Ureter (tissue), 1 donor: ENCODE data around the gene PTK7. TPM values are rescaled to one million over a fixed set of nuclear protein-coding genes. Genes with fewer than 3 reads are reported as not detected.

Experiments
- DNase-seq: peaks from one replicate; pipeline ENCODE4 v3.0.0-alpha.2; 2020; ENCODE audit warnings: low spot score
- total RNA-seq: library from RNA; stranded (reverse); gene quantifications from one replicate; pipeline ENCODE4 v1.2.4, GENCODE V29; 2023
- donor health status: DM: yes; HTN: yes; CAD: no.

PTK7 gene
- total RNA-seq, 1 donor from 2014 or later: 52.0 TPM

- DNase-seq: no peak
Observed at GRCh38 chr6:43204271-43205105, 128.4 kb downstream of the PTK7 start.

DNA sequence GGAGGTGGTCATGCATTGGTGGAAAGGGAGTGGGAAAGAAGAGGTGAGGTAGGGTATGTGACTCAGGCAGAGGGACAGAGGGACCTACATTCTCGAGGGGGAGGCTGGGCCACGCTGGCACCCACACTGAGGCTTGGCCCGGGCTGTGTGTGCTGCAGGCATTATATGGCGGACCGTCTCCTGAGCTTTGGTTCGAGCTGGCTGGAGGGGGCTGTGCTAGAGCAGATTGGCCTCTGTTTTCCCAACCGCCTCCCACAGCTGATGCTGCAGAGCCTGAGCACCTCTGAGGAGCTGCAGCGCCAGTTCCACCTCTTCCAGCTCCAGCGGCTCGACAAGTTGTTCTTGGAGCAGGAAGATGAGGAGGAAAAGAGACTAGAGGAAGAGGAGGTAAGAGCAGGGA lies 129.7 kb downstream of the PTK7 start:
- no peak for DNase-seq

DNA sequence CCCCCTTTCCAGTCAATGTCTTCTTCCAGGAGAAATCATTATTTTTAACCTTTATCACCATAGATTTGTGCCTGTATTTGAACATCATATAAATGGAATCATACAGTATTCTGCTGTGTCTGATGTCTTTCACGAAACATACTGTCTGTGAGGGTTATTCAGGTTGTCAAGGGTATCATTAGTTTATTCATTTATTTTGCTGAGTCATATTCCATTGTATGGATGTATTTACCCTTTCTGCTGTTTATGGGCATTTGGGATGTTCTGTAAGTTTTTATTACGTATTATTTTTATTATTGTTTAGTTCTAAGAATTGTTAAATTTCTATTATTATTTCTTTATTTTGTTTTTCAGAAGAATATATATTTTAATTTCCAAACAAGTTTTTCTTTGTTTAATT lies 131.2 kb downstream of the PTK7 start:
- DNase-seq: no peak

Other genes starting within 250 kb of the PTK7 start
- 73.4 TPM for gene RPL7L1, start 196.7 kb upstream of the PTK7 start, total RNA-seq
- 0.55 TPM for gene PTCRA, start 160.3 kb upstream of the PTK7 start, total RNA-seq
- 45.6 TPM for gene CNPY3, start 146.8 kb upstream of the PTK7 start, total RNA-seq
- gene GNMT, start 115.6 kb upstream of the PTK7 start, total RNA-seq: 0.73 TPM
- gene PEX6, start 97.1 kb upstream of the PTK7 start, total RNA-seq: 23.0 TPM
- 24.7 TPM for gene PPP2R5D, start 91.7 kb upstream of the PTK7 start, total RNA-seq
- gene MEA1, start 62.4 kb upstream of the PTK7 start, total RNA-seq: 71.2 TPM
- gene KLHDC3, start 62.1 kb upstream of the PTK7 start, total RNA-seq: 40.3 TPM
- gene RRP36, start 54.7 kb upstream of the PTK7 start, total RNA-seq: 58.9 TPM
- gene CUL7, start 22.5 kb upstream of the PTK7 start, total RNA-seq: 28.8 TPM
- gene MRPL2, start 16.9 kb upstream of the PTK7 start, total RNA-seq: 33.0 TPM
- gene KLC4, start 16.7 kb upstream of the PTK7 start, total RNA-seq: 23.8 TPM
- gene SRF, start 95.0 kb downstream of the PTK7 start, total RNA-seq: 55.7 TPM
- 71.7 TPM for gene CUL9, start 105.9 kb downstream of the PTK7 start, total RNA-seq
- gene DNPH1, start 153.2 kb downstream of the PTK7 start, total RNA-seq: 42.8 TPM
- gene TTBK1, start 167.2 kb downstream of the PTK7 start, total RNA-seq: not detected
- not detected for gene SLC22A7, start 221.9 kb downstream of the PTK7 start, total RNA-seq
- gene CRIP3, start 232.5 kb downstream of the PTK7 start, total RNA-seq: 1.5 TPM